HG03064 (cell line): ENCODE data around the gene ZKSCAN1.
"Not testable (repeated sequence)": the region's sequence is repeated elsewhere in the genome, so short reads cannot be mapped to it uniquely, and the experiment has no call there.

ENCODE experiments used
- ATAC-seq: cut with Tn5 transposase; IDR thresholded peaks from one replicate; pipeline ENCODE4 v1.9.1; 2021; ENCODE audit warnings: low read depth; ENCODE audit not compliant: unreplicated experiment

ZKSCAN1 gene

GRCh38 chr7:99997545-99998137 lies 17.8 kb upstream of the ZKSCAN1 start:
- ATAC-seq = no peak

GRCh38 chr7:100000239-100000638 lies 15.2 kb upstream of the ZKSCAN1 start:
- ATAC-seq = no peak

- no peak for ATAC-seq
These were observed 11.4 kb upstream of the ZKSCAN1 start for GRCh38 chr7:100003711-100004661.

GRCh38 chr7:100007887-100008286 lies 7.5 kb upstream of the ZKSCAN1 start:
- ATAC-seq = no peak

- ATAC-seq = no peak
These were observed 6.9 kb upstream of the ZKSCAN1 start for GRCh38 chr7:100008525-100008924.

GRCh38 chr7:100009952-100010351 lies 5.4 kb upstream of the ZKSCAN1 start:
- not testable (repeated sequence) for ATAC-seq

GRCh38 chr7:100010901-100011300 lies 4.5 kb upstream of the ZKSCAN1 start:
- ATAC-seq = no peak

- no peak for ATAC-seq
These were observed 3.9 kb upstream of the ZKSCAN1 start for GRCh38 chr7:100011516-100011915.

- not testable (repeated sequence) for ATAC-seq
These were observed 2.7 kb upstream of the ZKSCAN1 start for GRCh38 chr7:100012385-100013327.

GRCh38 chr7:100013328-100013676 lies 2.1 kb upstream of the ZKSCAN1 start:
- ATAC-seq = no peak

- no peak for ATAC-seq
These were observed 962 bp downstream of the ZKSCAN1 start for GRCh38 chr7:100016215-100016901.

GRCh38 chr7:100017300-100017699 lies 1.9 kb downstream of the ZKSCAN1 start:
- ATAC-seq = no peak

GRCh38 chr7:100017875-100018274 lies 2.5 kb downstream of the ZKSCAN1 start:
- no peak for ATAC-seq

GRCh38 chr7:100019908-100020307 lies 4.5 kb downstream of the ZKSCAN1 start:
- ATAC-seq = no peak

GRCh38 chr7:100021297-100021696 lies 5.9 kb downstream of the ZKSCAN1 start:
- ATAC-seq = no peak

GRCh38 chr7:100022621-100023020 lies 7.2 kb downstream of the ZKSCAN1 start:
- ATAC-seq = no peak

- no peak for ATAC-seq
These were observed 8.1 kb downstream of the ZKSCAN1 start for GRCh38 chr7:100023526-100023925.

- ATAC-seq = no peak
These were observed 8.7 kb downstream of the ZKSCAN1 start for GRCh38 chr7:100024020-100024619.

GRCh38 chr7:100027197-100027596 lies 11.8 kb downstream of the ZKSCAN1 start:
- ATAC-seq = no peak

GRCh38 chr7:100029596-100029995 lies 14.2 kb downstream of the ZKSCAN1 start:
- no peak for ATAC-seq
